Stimulated activated CD8-positive, alpha-beta memory T cell treated with anti-CD3 and anti-CD28 coated beads, Interleukin-7, amount 100 ng/mL, for 48 hours (primary cell): Measurements from ENCODE around the gene MRPL14.

Experiments
- DNase-seq, 2 donors: peaks; one replicate each; pipeline ENCODE4 v3.0.0-alpha.2; 2020; ENCODE audit warnings: low read depth in 1 of 2; ENCODE audit errors: extremely low read depth in 1 of 2

MRPL14 gene

GRCh38 chr6:44081753-44082152 lies 45.5 kb downstream of the MRPL14 start:
- no peak for DNase-seq

GRCh38 chr6:44080561-44081521 lies 46.4 kb downstream of the MRPL14 start:
- DNase-seq, result no peak

GRCh38 chr6:44079672-44080071 lies 47.6 kb downstream of the MRPL14 start:
- DNase-seq, result no peak

GRCh38 chr6:44078827-44079671 lies 48.2 kb downstream of the MRPL14 start:
- DNase-seq, result no peak

- DNase-seq, result no peak
Observed at GRCh38 chr6:44078219-44078826, 48.9 kb downstream of the MRPL14 start.

- no peak for DNase-seq
Observed at GRCh38 chr6:44077214-44077946, 49.9 kb downstream of the MRPL14 start.

- no peak for DNase-seq
Observed at GRCh38 chr6:44076356-44077213, 50.7 kb downstream of the MRPL14 start.

GRCh38 chr6:44075647-44076355 lies 51.5 kb downstream of the MRPL14 start:
- no peak for DNase-seq

- DNase-seq, result no peak
Observed at GRCh38 chr6:44074813-44075646, 52.2 kb downstream of the MRPL14 start.

GRCh38 chr6:44074439-44074812 lies 52.8 kb downstream of the MRPL14 start:
- peak; percentile 58 to 73 for DNase-seq

- DNase-seq, result no peak
Observed at GRCh38 chr6:44073612-44074438, 53.4 kb downstream of the MRPL14 start.

GRCh38 chr6:44072959-44073611 lies 54.2 kb downstream of the MRPL14 start:
- DNase-seq, result peak; percentile 55 to 69

- no peak for DNase-seq
Observed at GRCh38 chr6:44072452-44072958, 54.7 kb downstream of the MRPL14 start.

- DNase-seq, result no peak
Observed at GRCh38 chr6:44071670-44072451, 55.4 kb downstream of the MRPL14 start.

- no peak for DNase-seq
Observed at GRCh38 chr6:44068607-44069296, 58.5 kb downstream of the MRPL14 start.
